Kidney glomerular epithelial cell (primary cell): ENCODE results near the gene SLC44A1.
"Not testable (repeated sequence)": the region's sequence is repeated elsewhere in the genome, so short reads cannot be mapped to it uniquely, and the experiment has no call there.

Experiments used
- DNase-seq: peaks from one replicate; lab custom pipeline; 2025; lab: John Stamatoyannopoulos, UW

The SLC44A1 gene

GRCh38 chr9:105242557-105242956 lies 1.9 kb upstream of the SLC44A1 start:
- DNase-seq = no peak

DNA sequence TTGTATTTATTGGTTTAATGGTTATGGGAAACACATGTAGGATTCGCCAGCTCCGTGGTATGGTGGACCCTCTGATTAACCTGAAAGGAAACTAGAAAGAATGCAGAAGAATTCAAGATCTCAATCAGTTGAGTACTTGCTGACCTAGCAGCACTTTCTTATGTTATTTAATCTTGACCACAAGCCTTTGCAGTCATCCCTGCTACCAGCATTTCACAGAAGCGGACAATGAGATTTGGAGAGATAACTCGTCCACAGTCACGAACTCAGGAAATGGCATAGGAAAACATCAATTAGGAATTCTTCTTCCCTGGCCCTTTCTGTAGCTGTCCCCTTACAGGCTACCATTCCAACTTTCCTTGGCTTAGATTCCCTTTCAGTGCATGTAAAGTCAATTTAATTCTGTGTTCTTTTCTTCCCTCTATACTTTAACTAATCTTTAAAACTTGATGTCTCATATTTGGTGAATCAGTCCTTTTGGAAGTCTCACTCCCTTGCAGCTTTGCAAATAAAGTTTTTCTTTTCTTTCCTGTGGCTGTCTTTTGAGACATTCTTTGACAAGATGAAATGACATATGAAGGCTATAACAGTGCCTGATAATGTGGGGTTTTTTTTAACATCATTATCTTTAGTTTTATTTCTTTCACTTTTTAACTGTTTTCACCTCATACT lies 1.3 kb upstream of the SLC44A1 start:
- DNase-seq = no peak

- no peak for DNase-seq
Observed at GRCh38 chr9:105244734-105245028, 230 bp downstream of the SLC44A1 start.

DNA sequence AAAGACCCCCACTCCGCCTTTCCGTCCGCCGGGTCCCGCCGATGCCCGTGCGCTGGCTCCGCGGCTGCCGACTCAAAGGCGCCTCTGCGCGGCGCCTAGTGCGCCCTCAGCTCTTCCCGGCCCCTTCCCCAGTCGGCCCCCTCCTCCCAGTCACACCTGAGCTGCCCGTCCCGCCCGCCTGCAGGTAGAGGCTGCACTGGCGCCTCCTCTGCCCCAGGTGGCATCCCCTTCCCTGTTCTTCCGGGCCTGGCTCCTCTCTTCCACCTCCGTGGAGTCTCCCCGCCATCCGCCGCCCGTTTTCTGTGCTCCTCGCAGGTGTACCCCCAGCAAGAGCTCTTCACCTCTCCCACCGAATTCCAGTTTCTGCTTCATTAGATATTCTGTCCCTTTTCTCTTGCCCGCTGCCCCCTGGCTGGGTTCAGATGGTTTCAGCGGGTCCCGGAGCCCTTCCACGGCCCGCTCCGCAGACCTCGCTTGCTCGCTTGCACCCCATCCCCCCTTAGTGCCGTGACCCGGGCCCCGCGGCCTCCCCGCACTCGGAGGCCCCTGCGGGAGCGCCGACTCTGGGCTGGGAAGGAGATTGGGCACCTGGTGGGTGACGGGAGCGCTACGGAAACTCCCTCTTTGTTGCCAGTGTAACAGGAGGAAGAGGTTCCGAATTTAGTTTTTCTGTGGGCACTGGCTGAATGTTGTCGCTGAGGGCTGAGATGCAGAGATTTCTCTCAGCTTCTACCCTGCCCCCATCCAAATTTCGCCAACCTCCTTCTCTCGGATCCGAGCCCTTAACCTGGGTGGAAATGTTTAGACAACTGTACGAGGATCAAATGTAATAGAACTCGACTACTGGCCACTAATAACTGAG lies 809 bp downstream of the SLC44A1 start:
- DNase-seq = peak; percentile 23

- DNase-seq = no peak
Observed at GRCh38 chr9:105245891-105246161, 1.4 kb downstream of the SLC44A1 start.

DNA sequence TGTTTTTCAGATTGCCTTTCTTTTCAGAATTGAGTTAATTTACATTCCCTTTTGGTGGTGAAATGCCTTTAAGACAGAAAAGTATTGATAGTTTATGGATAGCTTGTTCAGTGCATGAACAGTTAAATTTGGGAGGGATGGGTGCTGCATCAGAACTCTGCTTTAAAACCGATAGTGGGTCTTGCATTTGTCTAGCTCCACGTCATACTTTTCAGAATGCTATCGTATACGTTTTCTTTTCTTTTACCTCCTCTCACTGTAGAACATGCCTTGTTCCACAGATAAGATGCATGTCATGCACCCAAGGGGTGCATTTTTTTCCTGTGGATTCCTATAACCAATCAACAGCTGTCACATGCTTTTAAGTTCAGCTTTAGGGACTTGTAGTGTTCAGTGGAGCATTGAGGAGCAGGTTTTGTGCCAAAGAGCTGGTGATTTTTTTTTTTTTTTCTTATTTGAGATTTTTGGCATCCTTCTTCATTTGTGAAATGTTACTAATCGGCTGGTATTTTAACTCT lies 2.3 kb downstream of the SLC44A1 start:
- DNase-seq = no peak

- DNase-seq = no peak
Observed at GRCh38 chr9:105248691-105249090, 4.2 kb downstream of the SLC44A1 start.

DNA sequence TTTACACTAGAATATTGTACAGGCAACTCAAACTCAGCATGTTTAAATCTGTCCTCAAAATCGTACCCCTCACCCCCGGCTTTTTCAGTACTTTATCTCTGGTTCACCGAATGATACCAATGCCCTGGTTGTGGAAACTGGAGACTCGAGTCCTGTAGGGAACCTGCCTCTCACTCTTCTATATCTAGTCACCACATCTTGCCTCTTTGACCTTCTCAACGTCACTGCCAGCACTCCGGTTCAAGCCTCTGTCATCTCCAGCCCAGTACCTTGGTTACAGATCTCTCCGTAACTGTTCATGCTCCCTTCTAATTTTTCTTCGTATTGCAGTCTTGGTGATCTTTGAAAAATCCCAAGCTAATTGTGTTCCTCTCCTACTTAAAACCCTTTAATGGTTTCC lies 6.7 kb downstream of the SLC44A1 start:
- no peak for DNase-seq

DNA sequence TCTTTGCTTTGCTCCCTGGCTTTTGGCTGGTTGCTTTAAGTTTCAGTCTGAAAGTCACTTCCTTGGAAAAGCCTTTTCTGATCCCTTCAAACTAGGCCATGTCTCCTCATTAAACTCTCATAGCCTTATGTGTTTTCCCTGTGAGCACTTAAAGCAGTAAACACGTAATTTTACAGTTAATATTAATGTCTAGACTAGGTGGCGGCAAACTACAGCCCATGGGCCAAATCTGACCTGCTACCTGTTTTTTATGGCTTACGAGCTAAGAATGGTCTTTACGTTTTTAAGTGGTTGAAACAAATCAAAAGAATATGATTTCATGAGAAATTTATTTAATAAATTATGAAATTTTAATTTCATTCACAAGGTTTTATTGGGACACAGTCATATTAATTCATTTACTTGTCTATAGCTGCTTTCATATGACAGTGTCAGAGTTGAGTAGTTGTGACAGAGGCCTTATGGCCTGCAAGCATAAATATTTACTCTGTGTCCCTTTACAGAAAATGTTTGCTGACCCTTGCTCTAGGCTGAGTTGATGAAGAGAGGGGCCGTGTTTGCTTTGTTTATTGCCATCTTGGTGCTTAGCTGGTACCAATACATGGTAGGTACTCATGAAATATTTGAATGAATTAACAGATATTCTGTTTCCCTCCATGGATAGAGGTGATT lies 7.4 kb downstream of the SLC44A1 start:
- no peak for DNase-seq

DNA sequence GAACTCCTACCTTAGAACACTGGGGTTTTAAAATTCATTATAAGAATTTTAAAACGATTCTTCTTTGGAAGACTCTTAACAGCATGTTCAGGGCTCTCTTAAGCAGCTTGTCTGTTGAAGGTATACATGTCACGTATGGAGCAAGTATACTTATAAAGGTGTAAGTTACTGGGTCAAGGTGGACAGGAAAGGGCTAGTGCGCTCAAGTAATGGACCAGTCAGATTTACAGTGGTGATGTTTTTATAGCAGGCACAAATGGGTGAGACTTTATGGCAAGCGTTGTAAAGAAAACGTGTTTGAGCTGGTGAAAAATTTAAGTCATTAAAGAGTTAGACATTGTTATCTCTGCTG lies 7.9 kb downstream of the SLC44A1 start:
- DNase-seq = no peak

GRCh38 chr9:105254226-105254625 lies 9.8 kb downstream of the SLC44A1 start:
- no peak for DNase-seq

DNA sequence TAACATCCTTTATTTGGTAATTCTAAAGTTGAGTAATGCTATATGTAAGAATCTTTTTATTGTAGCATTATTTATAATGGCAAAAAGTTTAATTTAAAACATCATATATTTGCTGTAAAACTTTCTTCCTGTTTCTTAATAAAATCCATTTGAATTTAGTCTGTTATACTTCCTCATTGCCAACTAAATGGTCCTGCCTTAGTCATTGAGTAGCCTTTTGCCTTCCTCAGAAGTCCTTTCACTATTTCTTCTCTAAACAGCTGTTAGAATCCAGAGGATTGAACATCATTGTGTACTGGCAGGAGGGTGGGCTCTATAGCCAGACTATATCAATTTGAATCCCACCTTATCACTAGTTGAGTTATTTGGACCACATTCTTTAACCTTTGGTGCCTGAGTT lies 11.0 kb downstream of the SLC44A1 start:
- DNase-seq = no peak

GRCh38 chr9:105256569-105256968 lies 12.1 kb downstream of the SLC44A1 start:
- DNase-seq = not testable (repeated sequence)

DNA sequence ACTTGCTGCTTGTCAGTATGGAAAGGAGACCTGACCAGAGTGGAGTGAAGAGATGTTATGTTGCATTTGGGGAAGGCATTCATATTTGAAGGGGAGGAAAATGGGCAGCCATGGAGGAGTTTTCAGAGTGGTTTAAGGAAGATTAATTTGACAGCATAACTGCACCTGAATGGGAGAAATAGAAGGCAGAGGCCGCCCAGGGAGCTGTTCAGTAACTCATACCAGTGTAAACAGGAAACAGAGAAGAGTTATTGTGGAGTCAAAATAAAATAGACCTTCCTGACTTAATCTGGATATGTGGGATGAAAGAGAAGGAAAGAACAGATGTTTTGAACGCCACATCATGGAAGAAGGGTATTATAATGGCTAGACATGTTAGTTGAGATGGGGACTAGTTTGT lies 13.4 kb downstream of the SLC44A1 start:
- no peak for DNase-seq

DNA sequence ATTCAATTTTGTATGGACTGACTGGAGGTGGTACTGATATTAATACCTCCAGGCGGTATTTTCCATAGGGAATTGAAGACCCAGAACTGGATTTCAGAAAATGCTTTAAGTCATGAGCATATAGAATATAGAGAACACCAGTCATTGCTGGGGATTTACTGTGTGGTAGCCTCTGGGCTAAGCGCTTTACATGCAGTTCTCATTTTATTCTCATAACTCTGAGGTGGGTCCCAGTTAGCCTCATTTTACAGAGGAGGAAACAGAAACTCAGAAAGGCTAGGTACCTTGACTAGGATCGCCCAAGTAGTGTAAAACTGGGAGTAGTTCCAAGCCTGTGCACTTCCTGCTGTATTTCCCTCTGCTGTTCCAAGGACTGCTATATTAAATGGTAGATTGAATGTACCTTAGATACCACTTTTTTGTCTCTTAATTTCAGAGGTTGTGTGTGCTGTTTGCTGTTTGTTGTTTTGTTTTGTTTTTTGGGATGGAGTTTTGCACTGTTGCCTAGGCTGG lies 13.8 kb downstream of the SLC44A1 start:
- DNase-seq = no peak

GRCh38 chr9:105259274-105259673 lies 14.8 kb downstream of the SLC44A1 start:
- no peak for DNase-seq

DNA sequence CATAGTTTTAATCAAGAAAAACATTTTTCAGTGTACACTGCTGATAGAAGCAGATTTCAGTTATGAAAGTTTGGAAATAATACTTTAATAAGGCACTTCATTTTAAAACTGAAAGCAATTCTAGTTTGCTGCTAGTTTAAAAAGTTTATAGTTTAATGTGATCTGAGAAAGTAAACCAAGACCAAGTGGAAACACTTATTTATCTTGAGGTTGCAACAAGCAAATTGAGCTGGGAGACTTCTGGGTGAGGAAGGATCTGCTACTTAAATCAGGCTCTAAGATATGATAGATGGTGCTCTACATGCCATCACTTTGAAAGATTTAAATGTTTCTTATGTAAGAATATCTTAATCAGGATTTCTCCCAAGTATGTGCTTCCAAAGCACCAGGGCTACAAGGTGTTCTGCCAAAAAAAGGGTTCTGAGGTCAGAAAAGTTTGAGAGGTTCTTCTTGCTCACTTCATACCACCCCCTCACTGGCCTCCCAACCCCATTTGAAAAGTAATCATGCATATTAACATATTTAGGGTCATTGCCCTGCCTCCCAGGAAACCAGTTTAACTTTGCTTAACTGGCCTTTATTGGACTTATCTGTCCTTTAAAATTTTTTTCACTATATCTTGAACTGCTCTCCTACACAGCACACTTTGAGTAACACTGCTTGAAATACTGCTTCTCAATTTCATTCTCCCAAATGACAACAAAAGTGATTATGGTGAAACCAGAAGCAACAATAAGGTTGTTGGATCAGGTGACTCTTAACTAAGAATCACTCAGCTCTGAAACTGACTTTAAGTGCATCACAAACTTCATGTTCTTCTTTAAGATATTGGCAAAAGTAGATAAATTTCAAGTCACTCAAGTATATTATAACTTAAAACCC lies 15.5 kb downstream of the SLC44A1 start:
- DNase-seq = no peak

GRCh38 chr9:105262497-105262896 lies 18.0 kb downstream of the SLC44A1 start:
- no peak for DNase-seq

DNA sequence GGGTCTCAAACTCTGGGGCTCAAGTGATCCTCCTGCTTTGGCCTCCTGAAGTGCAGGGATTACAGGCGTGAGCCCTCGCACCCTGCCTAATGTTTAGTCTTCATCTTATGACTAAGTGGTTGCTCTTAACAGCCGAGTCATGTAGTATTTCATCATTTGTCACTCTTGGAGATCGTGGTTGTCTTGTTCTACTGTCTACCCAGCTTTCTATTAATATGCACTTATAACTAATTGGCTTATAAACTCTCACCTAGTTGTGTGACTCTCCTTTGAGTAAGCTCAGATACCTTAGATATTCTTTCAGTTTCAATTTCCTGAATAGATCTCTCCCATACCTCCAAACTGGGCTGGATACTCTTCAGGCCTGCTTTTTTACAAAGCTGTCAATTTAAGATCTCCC lies 19.9 kb downstream of the SLC44A1 start:
- no peak for DNase-seq

DNA sequence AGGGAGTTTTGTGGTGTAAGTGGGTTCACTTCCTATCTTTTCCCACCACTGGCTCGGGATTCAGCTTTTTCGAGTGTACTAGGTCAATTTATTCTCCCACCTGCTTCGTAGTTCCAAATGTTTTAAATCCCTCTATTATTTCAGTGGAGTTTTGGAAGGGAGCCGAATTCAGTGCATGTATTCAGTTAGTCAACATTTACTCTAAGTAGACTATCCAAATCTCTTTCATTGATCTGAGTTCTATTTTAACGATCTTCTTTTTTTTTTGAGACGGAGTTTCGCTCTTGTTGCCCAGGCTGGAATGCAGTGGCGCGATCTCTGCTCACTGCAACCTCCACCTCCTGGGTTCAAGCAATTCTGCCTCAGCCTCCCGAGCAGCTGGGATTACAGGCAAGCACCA lies 23.8 kb downstream of the SLC44A1 start:
- DNase-seq = not testable (repeated sequence)

- no peak for DNase-seq
Observed at GRCh38 chr9:105269593-105269992, 25.1 kb downstream of the SLC44A1 start.

- DNase-seq = no peak
Observed at GRCh38 chr9:105270711-105271110, 26.3 kb downstream of the SLC44A1 start.
